NCI-H187 treated with DMSO at 0.1 percent for 48 hours (cell line): ENCODE data around the gene EIF4G3.
"Not testable (repeated sequence)": the region's sequence is repeated elsewhere in the genome, so short reads cannot be mapped to it uniquely, and the experiment has no call there.

Experiments used
- DNase-seq: peaks from one replicate; lab custom pipeline; 2025; lab: John Stamatoyannopoulos, UW

EIF4G3 gene

GRCh38 chr1:20947409-20947808 is 229.3 kb downstream of the EIF4G3 start:
- no peak for DNase-seq

- DNase-seq: no peak
Observed at GRCh38 chr1:20936621-20937020, 240.1 kb downstream of the EIF4G3 start.

- no peak for DNase-seq
Observed at GRCh38 chr1:20936216-20936615, 240.5 kb downstream of the EIF4G3 start.

GRCh38 chr1:20935717-20936116 is 241.0 kb downstream of the EIF4G3 start:
- no peak for DNase-seq

GRCh38 chr1:20932437-20932977 is 244.2 kb downstream of the EIF4G3 start:
- DNase-seq: no peak

GRCh38 chr1:20931930-20932436 is 244.7 kb downstream of the EIF4G3 start:
- DNase-seq: no peak

- no peak for DNase-seq
Observed at GRCh38 chr1:20930427-20930826, 246.3 kb downstream of the EIF4G3 start.

- no peak for DNase-seq
Observed at GRCh38 chr1:20928146-20928545, 248.6 kb downstream of the EIF4G3 start.

GRCh38 chr1:20921285-20921684 is 255.4 kb downstream of the EIF4G3 start:
- DNase-seq: no peak

- DNase-seq: no peak
Observed at GRCh38 chr1:20913242-20913641, 263.5 kb downstream of the EIF4G3 start.

GRCh38 chr1:20907526-20907925 is 269.2 kb downstream of the EIF4G3 start:
- not testable (repeated sequence) for DNase-seq

GRCh38 chr1:20903437-20903836 is 273.3 kb downstream of the EIF4G3 start:
- no peak for DNase-seq

GRCh38 chr1:20900056-20900455 is 276.6 kb downstream of the EIF4G3 start:
- DNase-seq: no peak

GRCh38 chr1:20899154-20899972 is 277.3 kb downstream of the EIF4G3 start:
- DNase-seq: no peak

GRCh38 chr1:20896826-20897225 is 279.9 kb downstream of the EIF4G3 start:
- no peak for DNase-seq

GRCh38 chr1:20893931-20894330 is 282.8 kb downstream of the EIF4G3 start:
- no peak for DNase-seq

- no peak for DNase-seq
Observed at GRCh38 chr1:20891091-20891490, 285.6 kb downstream of the EIF4G3 start.

- DNase-seq: no peak
Observed at GRCh38 chr1:20887246-20887645, 289.5 kb downstream of the EIF4G3 start.

- no peak for DNase-seq
Observed at GRCh38 chr1:20885121-20885520, 291.6 kb downstream of the EIF4G3 start.

GRCh38 chr1:20884513-20884912 is 292.2 kb downstream of the EIF4G3 start:
- no peak for DNase-seq

GRCh38 chr1:20883766-20884165 is 292.9 kb downstream of the EIF4G3 start:
- no peak for DNase-seq

GRCh38 chr1:20882837-20883236 is 293.9 kb downstream of the EIF4G3 start:
- DNase-seq: no peak

GRCh38 chr1:20878799-20879198 is 297.9 kb downstream of the EIF4G3 start:
- no peak for DNase-seq
